Mononuclear cell (primary cell): ENCODE results near the gene KDM2A. TPM values are rescaled to one million over a fixed set of nuclear protein-coding genes. Genes with fewer than 3 reads are reported as not detected.
A peak's percentile ranks its signal among the peaks of the same experiment; 100 is the strongest.
"Not testable (repeated sequence)": the region's sequence is repeated elsewhere in the genome, so short reads cannot be mapped to it uniquely, and the experiment has no call there.

Source experiments
- H3K27me3 ChIP-seq: 2 replicates; pipeline ENCODE4 v1.6.0; 2011; ENCODE audit warnings: low read length, control low read depth; ENCODE audit not compliant: insufficient read depth
- H3K4me1 ChIP-seq: 2 replicates; pipeline ENCODE4 v1.5.1; 2011; ENCODE audit warnings: mild to moderate bottlenecking, low read length, control low read depth; ENCODE audit not compliant: insufficient read depth
- H3K4me3 ChIP-seq: 2 replicates; pipeline ENCODE4 v1.5.1; 2011; ENCODE audit warnings: mild to moderate bottlenecking, low read length, moderate library complexity
- H3K9me3 ChIP-seq: 2 replicates; pipeline ENCODE4 v1.5.1; 2011; ENCODE audit warnings: low read depth, mild to moderate bottlenecking, control low read depth, low read length
- total RNA-seq: library from RNA; depleted of rRNA; stranded (reverse); fragments of >200 nt; gene quantifications from one replicate; pipeline ENCODE4 v1.2.3, GENCODE V29; 2012

KDM2A gene
- total RNA-seq, 1 donor, result 197 TPM

DNA sequence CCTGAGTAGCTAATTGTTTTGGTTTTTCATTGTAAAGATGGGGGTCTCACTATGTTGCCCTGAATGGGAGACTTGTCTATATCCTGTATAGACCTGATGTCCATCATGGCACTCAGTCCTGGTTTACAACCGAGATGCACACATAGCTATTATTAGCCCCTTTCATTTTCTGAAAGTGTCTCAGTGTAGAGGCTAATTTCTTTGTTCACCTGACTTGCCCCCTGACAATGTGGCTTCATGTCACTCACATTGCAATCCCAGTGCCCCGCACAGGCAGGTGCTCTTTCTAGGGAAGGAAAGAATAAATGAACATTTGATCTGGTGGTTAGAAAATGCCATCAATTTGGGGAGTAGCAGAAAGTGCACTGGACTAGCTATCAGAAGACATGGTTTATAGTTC lies 13.1 kb upstream of the KDM2A start:
- H3K4me1 ChIP-seq, result no peaks in the 10 kb centered on the region
- no peak overlapping the region for H3K4me3 ChIP-seq
- no peaks in the 10 kb centered on the region for H3K27me3 ChIP-seq
- no peaks in the 10 kb centered on the region for H3K9me3 ChIP-seq

DNA sequence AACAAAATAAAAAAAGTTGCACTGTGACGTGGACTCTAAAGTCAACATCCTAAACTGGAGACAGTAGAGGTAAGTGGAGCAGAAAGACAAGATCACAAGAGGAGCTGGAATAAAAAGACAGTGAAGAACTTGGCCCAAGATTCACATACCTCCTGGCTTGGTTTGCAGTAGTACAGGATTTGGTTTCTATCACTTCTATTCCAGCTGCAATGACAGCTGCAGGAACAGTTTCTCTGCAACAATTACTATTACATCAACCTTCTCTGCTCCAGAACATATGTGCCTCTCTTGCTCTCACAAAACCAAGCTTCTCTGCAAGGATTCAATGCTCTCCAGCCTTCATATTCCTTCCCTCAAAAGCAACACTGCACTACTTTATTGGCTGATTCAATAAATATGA lies 7.8 kb upstream of the KDM2A start:
- no peaks in the 10 kb centered on the region for H3K9me3 ChIP-seq
- no peaks in the 10 kb centered on the region for H3K27me3 ChIP-seq
- H3K4me1 ChIP-seq, result peaks cover 27% of the 10 kb centered on the region
- no peak overlapping the region for H3K4me3 ChIP-seq

- Histone ChIP-seq H3K27me3 (no peaks in the 10 kb centered on the region), H3K9me3 (no peaks in the 10 kb centered on the region), H3K4me3 (no peak overlapping the region), H3K4me1 (peaks cover 41% of the 10 kb centered on the region)
Measured at GRCh38 chr11:67113231-67113721, 5.8 kb upstream of the KDM2A start.

- Histone ChIP-seq H3K9me3 (no peaks in the 10 kb centered on the region), H3K4me1 (peaks cover 41% of the 10 kb centered on the region), H3K4me3 (no peak overlapping the region)
Measured at GRCh38 chr11:67114275-67114896, 4.7 kb upstream of the KDM2A start.

DNA sequence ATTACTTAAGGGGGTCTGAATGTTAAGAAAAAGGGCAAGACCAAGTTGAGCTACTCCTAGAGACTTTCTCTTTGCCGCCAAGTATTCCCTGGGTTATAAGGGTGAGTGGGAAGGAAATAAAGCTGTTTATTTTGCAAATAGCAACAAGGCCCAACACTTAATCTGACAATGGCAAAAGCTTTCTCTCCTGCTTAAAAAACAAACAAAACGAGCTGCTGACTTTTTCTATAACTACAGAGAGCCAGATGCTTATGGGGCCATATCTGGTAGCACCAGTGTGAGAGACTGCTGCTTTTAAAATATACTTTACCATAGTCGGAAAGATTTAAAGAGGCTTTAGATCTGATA lies 2.3 kb upstream of the KDM2A start:
- no peaks in the 10 kb centered on the region for H3K27me3 ChIP-seq
- H3K4me1 ChIP-seq, result peaks cover 49% of the 10 kb centered on the region
- H3K4me3 ChIP-seq, result no peak overlapping the region
- no peaks in the 10 kb centered on the region for H3K9me3 ChIP-seq

More at GRCh38 chr11:67114275-67114896, 4.7 kb upstream of the KDM2A start:
- H3K27me3 ChIP-seq, result no peaks in the 10 kb centered on the region

DNA sequence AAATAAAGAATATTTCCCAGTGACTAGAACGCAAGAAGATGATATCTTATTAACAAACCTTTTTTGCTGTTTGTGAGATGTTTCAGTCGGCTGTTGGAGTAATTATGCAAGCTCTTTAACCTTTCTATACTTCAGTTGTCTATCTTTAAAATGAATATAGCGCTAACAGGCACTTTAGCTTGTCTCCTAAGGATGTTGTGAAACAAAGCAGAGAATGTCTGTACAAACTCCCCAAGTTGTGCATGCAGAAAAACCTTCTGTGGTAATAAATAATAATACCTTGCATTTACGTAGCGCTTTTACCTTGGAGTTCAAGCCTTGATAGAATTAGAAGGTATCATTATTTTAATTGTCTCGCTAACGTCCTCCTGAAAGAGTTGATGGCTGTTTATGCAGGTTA lies 1.9 kb upstream of the KDM2A start:
- Histone ChIP-seq H3K4me1 (peaks cover 54% of the 10 kb centered on the region), H3K4me3 (peak overlapping the region; percentile 61)

DNA sequence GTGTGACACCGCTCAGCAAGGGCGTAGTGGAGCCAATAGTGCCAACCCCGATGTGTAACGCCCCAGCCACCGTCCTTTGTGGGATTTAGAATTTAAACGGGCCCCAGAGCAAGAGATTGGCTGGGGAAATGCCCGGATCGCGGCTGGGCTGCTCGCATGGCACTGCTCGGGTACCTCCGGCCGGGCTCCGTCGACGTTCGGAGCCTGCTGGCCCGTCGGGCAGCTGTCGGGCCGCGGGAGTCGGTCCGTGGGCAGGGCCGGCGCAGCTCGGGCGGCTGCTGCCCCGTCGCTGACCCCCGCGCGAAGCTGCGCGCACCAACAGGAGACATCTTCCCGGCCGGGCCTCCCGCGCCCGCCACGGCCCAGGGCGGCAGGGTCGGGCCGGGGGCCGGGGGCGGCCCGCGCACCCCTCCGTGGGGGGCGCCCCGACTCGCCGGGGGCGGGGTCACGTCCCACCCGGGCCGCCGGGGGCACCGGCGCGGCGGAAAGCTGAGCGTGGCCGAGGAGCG lies 1.3 kb upstream of the KDM2A start:
- H3K27me3 ChIP-seq, result no peaks in the 10 kb centered on the region
- peaks cover 59% of the 10 kb centered on the region for H3K4me1 ChIP-seq
- H3K9me3 ChIP-seq, result no peaks in the 10 kb centered on the region
- H3K4me3 ChIP-seq, result peak overlapping the region; percentile 61

More for the DNA sequence above, 1.9 kb upstream of the KDM2A start:
- H3K27me3 ChIP-seq, result no peaks in the 10 kb centered on the region
- H3K9me3 ChIP-seq, result no peaks in the 10 kb centered on the region

- no peaks in the 10 kb centered on the region for H3K9me3 ChIP-seq
- no peaks in the 10 kb centered on the region for H3K27me3 ChIP-seq
- H3K4me1 ChIP-seq, result peaks cover 58% of the 10 kb centered on the region
- H3K4me3 ChIP-seq, result peak overlapping the region; percentile 61
Measured at GRCh38 chr11:67118181-67118766, 789 bp upstream of the KDM2A start.

GRCh38 chr11:67119585-67120391 lies 725 bp downstream of the KDM2A start:
- no peaks in the 10 kb centered on the region for H3K9me3 ChIP-seq
- H3K4me1 ChIP-seq, result peaks cover 56% of the 10 kb centered on the region
- peak overlapping the region; percentile 80 for H3K4me3 ChIP-seq

GRCh38 chr11:67120456-67120855 lies 1.4 kb downstream of the KDM2A start:
- H3K4me1 ChIP-seq, result peaks cover 56% of the 10 kb centered on the region
- H3K27me3 ChIP-seq, result no peaks in the 10 kb centered on the region
- H3K9me3 ChIP-seq, result no peaks in the 10 kb centered on the region
- H3K4me3 ChIP-seq, result peak overlapping the region; percentile 80

More at GRCh38 chr11:67119585-67120391, 725 bp downstream of the KDM2A start:
- no peaks in the 10 kb centered on the region for H3K27me3 ChIP-seq

GRCh38 chr11:67120881-67121710 lies 2.0 kb downstream of the KDM2A start:
- peak overlapping the region; percentile 80 for H3K4me3 ChIP-seq
- H3K27me3 ChIP-seq, result no peaks in the 10 kb centered on the region
- no peaks in the 10 kb centered on the region for H3K9me3 ChIP-seq
- H3K4me1 ChIP-seq, result peaks cover 50% of the 10 kb centered on the region

- H3K27me3 ChIP-seq, H3K9me3 ChIP-seq, H3K4me3 ChIP-seq: not testable (repeated sequence)
- H3K4me1 ChIP-seq, result peaks cover 39% of the 10 kb centered on the region
Measured at GRCh38 chr11:67123801-67124200, 4.7 kb downstream of the KDM2A start.

GRCh38 chr11:67126243-67126642 lies 7.2 kb downstream of the KDM2A start:
- peaks cover 34% of the 10 kb centered on the region for H3K4me1 ChIP-seq
- H3K27me3 ChIP-seq, H3K9me3 ChIP-seq, H3K4me3 ChIP-seq: not testable (repeated sequence)

- no peak overlapping the region for H3K4me3 ChIP-seq
- no peaks in the 10 kb centered on the region for H3K27me3 ChIP-seq
- H3K9me3 ChIP-seq, result no peaks in the 10 kb centered on the region
- H3K4me1 ChIP-seq, result peaks cover 29% of the 10 kb centered on the region
Measured at GRCh38 chr11:67126986-67127385, 7.9 kb downstream of the KDM2A start.
